ENCODE measurements around the gene NTSR1.

GRCh38 chr20:62790075-62790474 is 81.4 kb downstream of the NTSR1 start:
- no peak for TF ChIP-seq CTCF (IDR thresholded peaks at IDR 0.05)
- no peak for TF ChIP-seq POLR2AphosphoS5 (IDR thresholded peaks at IDR 0.05)
- no peak for TF ChIP-seq POLR2A (IDR thresholded peaks at IDR 0.05)

Measured in sigmoid colon (tissue), 4 donors.